Measurements from ENCODE around the gene BRICD5. TPM values are rescaled to one million over a fixed set of nuclear protein-coding genes. Genes with fewer than 3 reads are reported as not detected.
A peak's percentile ranks its signal among the peaks of the same experiment; 100 is the strongest.

Gene BRICD5
- total and polyA plus RNA-seq, 2 of the 13 experiments (the other 11 are each of a cell fraction or from before 2014, with no cell fraction given), result 1.6 to 5.8 TPM

DNA sequence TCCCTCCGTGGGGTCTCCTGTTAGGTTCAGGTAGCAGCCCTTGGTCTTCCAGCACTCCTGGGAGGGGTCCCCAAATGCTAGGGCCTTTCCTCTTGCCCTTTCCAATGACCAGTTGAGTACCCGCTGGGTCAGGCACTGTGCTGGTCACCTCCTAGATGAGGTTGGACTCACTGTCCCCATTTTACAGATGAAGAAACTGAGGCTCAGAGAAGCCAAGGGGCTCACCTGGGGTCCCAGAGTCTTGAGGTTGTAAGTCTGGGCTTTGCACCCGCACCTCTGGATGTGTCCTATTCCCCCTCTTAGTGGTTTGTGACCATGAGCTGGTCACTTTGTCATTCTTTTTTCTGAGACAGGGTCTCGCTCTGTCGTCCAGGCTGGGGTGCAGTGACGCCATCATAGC lies 12.9 kb downstream of the BRICD5 start:
- H2AFZ ChIP-seq (ENCODE audit: low read length), result no peak overlapping the region
- POLR2A ChIA-PET, result interaction anchor here (1.8 kb wide), 1 partner anchor 54 kb away, joined by 5 read pairs; the partner anchor contains the start of gene ECI1
- intact Hi-C loops (cut with micrococcal nuclease; ENCODE audit: unreplicated experiment) (loop anchor here (5.0 kb wide), 2 partner anchors 35 to 55 kb away; partner anchors contain the start of gene ECI1), in situ Hi-C loops (cut with HindIII; ENCODE audit: extremely low pct_ligation_motif_present, low pct_unique_long_range_greater_than_20kb) (no loop called here)
- FAIRE-seq (no peak), DNase-seq (ENCODE audit: low spot score) (no peak), ATAC-seq (no peak)
- H3K9me3 ChIP-seq (ENCODE audit: low read length), result no peaks in the 10 kb centered on the region
- H4K20me1 ChIP-seq (ENCODE audit: insufficient read depth, low read length), result no peaks in the 10 kb centered on the region
- peaks cover 2 to 39% of the 10 kb centered on the region in 2 experiments; a peak in 3 of 5 replicates for H3K27me3 ChIP-seq (ENCODE audit: control insufficient read depth in 1 of 2, insufficient read depth in 2 of 2, low read length in 2 of 2)
- TF ChIP-seq ZBTB38 (CRISPR knock-in tag; IDR thresholded peaks at IDR 0.05) (no peak), ZNF629 (CRISPR knock-in tag; conservative IDR thresholded peaks at IDR 0.05) (peak; percentile 91)
- H3K4me3 ChIP-seq (replicated peaks in 1 of 3; ENCODE audit: insufficient read depth in 1 of 3, low read depth in 2 of 3, low read length in 3 of 3), result no peak overlapping the region
- BruUV-seq (replicated peaks), result no TSS peak
- no peaks in the 10 kb centered on the region for H3K79me2 ChIP-seq (ENCODE audit: insufficient read depth, low read length)
- H3K27ac ChIP-seq (ENCODE audit: extremely low read length, insufficient read depth, low read length), result no peak overlapping the region
- H3K4me2 ChIP-seq (ENCODE audit: low read depth, low read length), result no peak overlapping the region
- WGBS (ENCODE audit: low lambda C conversion rate), result 79% methylated on average over 5 of the region's 6 CpGs
- peaks cover 48% of the 10 kb centered on the region for H3K4me1 ChIP-seq (ENCODE audit: insufficient read depth, low read length)
- CTCF ChIA-PET (ENCODE audit: low intra/inter-chr PET ratio, low total read pairs), result no interaction called here
- H3K9ac ChIP-seq (ENCODE audit: insufficient read depth, low read depth, low read length), result no peak overlapping the region
- no peaks in the 10 kb centered on the region for H3K36me3 ChIP-seq (replicated peaks in 1 of 2; ENCODE audit: control insufficient read depth in 1 of 2, insufficient read depth in 2 of 2, low read length in 2 of 2)

DNA sequence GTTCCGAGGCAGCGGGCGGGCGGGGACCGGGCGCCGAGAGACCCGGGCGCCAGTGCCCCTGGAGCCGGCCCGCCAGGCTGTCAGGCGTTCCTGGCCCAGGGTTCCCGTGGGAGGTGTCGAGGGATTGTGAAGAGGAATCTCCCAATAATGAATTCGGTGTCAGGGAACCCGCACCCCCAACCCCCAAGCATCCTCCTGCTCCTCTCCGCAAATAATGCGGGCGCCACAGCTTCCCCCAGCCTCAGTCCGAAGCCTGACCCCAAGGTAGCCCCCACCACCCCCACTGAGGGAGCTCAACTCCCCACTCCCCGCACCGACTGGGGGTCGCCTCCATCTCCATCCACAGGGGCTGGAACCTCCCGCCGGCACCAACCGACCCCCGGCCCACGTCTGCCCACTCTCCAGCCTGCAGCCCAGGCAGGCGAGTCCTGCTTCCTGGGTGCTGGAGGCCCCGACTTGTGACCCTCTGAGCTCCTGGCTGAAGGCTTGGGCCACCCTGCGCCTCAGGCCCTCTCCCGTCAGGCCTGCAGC lies 13.6 kb downstream of the BRICD5 start:
- H3K79me2 ChIP-seq (ENCODE audit: insufficient read depth, low read length), result no peaks in the 10 kb centered on the region
- ChIA-PET CTCF (ENCODE audit: low intra/inter-chr PET ratio, low total read pairs) (no interaction called here), POLR2A (interaction anchor here (1.8 kb wide), 1 partner anchor 54 kb away, joined by 5 read pairs; the partner anchor contains the start of gene ECI1)
- H3K9ac ChIP-seq (ENCODE audit: insufficient read depth, low read depth, low read length), result 0 out of 2 replicates have a peak overlapping the region, but pooled peaks have one; percentile 15
- H3K4me1 ChIP-seq (ENCODE audit: insufficient read depth, low read length), result peaks cover 48% of the 10 kb centered on the region
- peak overlapping the region; percentile 49 for H3K4me2 ChIP-seq (ENCODE audit: low read depth, low read length)
- ATAC-seq (no peak), DNase-seq (ENCODE audit: low spot score) (no peak), FAIRE-seq (no peak)
- no peaks in the 10 kb centered on the region for H3K36me3 ChIP-seq (replicated peaks in 1 of 2; ENCODE audit: control insufficient read depth in 1 of 2, insufficient read depth in 2 of 2, low read length in 2 of 2)
- no peaks in the 10 kb centered on the region for H4K20me1 ChIP-seq (ENCODE audit: insufficient read depth, low read length)
- in situ Hi-C loops (cut with HindIII; ENCODE audit: extremely low pct_ligation_motif_present, low pct_unique_long_range_greater_than_20kb) (no loop called here), intact Hi-C loops (cut with micrococcal nuclease; ENCODE audit: unreplicated experiment) (loop anchor here (5.0 kb wide), 2 partner anchors 35 to 55 kb away; partner anchors contain the start of gene ECI1)
- 70% methylated on average over 11 of the region's 32 CpGs for WGBS (ENCODE audit: low lambda C conversion rate)
- H3K27me3 ChIP-seq (ENCODE audit: control insufficient read depth in 1 of 2, insufficient read depth in 2 of 2, low read length in 2 of 2), result peaks cover 2 to 39% of the 10 kb centered on the region in 2 experiments; a peak in 3 of 5 replicates
- no TSS peak for BruUV-seq (replicated peaks)
- no peak overlapping the region for H2AFZ ChIP-seq (ENCODE audit: low read length)
- H3K4me3 ChIP-seq (replicated peaks in 1 of 3; ENCODE audit: insufficient read depth in 1 of 3, low read depth in 2 of 3, low read length in 3 of 3), result peak overlapping the region in 2 of 3 experiments; percentile 17 to 55; a peak in 2 of 6 replicates
- H3K27ac ChIP-seq (ENCODE audit: extremely low read length, insufficient read depth, low read length), result no peak overlapping the region
- no peaks in the 10 kb centered on the region for H3K9me3 ChIP-seq (ENCODE audit: low read length)
- TF ChIP-seq ZNF232 (CRISPR knock-in tag; IDR thresholded peaks at IDR 0.05; ENCODE audit: borderline replicate concordance) (no peak), ZNF879 (CRISPR knock-in tag; IDR thresholded peaks at IDR 0.05) (no peak), ZC3H13 (CRISPR knock-in tag; IDR thresholded peaks at IDR 0.05) (no peak)
- TF ChIP-seq, protein P1, sequence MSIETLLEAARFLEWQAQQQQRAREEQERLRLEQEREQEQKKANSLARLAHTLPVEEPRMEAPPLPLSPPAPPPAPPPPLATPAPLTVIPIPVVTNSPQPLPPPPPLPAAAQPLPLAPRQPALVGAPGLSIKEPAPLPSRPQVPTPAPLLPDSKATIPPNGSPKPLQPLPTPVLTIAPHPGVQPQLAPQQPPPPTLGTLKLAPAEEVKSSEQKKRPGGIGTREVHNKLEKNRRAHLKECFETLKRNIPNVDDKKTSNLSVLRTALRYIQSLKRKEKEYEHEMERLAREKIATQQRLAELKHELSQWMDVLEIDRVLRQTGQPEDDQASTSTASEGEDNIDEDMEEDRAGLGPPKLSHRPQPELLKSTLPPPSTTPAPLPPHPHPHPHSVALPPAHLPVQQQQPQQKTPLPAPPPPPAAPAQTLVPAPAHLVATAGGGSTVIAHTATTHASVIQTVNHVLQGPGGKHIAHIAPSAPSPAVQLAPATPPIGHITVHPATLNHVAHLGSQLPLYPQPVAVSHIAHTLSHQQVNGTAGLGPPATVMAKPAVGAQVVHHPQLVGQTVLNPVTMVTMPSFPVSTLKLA (IDR thresholded peaks at IDR 0.05), result no peak
- TF ChIP-seq, protein P2, sequence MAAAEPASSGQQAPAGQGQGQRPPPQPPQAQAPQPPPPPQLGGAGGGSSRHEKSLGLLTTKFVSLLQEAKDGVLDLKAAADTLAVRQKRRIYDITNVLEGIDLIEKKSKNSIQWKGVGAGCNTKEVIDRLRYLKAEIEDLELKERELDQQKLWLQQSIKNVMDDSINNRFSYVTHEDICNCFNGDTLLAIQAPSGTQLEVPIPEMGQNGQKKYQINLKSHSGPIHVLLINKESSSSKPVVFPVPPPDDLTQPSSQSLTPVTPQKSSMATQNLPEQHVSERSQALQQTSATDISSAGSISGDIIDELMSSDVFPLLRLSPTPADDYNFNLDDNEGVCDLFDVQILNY (CRISPR knock-in tag; conservative IDR thresholded peaks at IDR 0.05), result no peak
- TF ChIP-seq, protein P3, sequence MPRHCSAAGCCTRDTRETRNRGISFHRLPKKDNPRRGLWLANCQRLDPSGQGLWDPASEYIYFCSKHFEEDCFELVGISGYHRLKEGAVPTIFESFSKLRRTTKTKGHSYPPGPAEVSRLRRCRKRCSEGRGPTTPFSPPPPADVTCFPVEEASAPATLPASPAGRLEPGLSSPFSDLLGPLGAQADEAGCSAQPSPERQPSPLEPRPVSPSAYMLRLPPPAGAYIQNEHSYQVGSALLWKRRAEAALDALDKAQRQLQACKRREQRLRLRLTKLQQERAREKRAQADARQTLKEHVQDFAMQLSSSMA (CRISPR knock-in tag; IDR thresholded peaks at IDR 0.05), result no peak
- TF ChIP-seq, protein P4, sequence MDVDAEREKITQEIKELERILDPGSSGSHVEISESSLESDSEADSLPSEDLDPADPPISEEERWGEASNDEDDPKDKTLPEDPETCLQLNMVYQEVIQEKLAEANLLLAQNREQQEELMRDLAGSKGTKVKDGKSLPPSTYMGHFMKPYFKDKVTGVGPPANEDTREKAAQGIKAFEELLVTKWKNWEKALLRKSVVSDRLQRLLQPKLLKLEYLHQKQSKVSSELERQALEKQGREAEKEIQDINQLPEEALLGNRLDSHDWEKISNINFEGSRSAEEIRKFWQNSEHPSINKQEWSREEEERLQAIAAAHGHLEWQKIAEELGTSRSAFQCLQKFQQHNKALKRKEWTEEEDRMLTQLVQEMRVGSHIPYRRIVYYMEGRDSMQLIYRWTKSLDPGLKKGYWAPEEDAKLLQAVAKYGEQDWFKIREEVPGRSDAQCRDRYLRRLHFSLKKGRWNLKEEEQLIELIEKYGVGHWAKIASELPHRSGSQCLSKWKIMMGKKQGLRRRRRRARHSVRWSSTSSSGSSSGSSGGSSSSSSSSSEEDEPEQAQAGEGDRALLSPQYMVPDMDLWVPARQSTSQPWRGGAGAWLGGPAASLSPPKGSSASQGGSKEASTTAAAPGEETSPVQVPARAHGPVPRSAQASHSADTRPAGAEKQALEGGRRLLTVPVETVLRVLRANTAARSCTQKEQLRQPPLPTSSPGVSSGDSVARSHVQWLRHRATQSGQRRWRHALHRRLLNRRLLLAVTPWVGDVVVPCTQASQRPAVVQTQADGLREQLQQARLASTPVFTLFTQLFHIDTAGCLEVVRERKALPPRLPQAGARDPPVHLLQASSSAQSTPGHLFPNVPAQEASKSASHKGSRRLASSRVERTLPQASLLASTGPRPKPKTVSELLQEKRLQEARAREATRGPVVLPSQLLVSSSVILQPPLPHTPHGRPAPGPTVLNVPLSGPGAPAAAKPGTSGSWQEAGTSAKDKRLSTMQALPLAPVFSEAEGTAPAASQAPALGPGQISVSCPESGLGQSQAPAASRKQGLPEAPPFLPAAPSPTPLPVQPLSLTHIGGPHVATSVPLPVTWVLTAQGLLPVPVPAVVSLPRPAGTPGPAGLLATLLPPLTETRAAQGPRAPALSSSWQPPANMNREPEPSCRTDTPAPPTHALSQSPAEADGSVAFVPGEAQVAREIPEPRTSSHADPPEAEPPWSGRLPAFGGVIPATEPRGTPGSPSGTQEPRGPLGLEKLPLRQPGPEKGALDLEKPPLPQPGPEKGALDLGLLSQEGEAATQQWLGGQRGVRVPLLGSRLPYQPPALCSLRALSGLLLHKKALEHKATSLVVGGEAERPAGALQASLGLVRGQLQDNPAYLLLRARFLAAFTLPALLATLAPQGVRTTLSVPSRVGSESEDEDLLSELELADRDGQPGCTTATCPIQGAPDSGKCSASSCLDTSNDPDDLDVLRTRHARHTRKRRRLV (CRISPR knock-in tag; IDR thresholded peaks at IDR 0.05), result no peak
